Measurements from ENCODE around the gene LUC7L3. TPM values are rescaled to one million over a fixed set of nuclear protein-coding genes. Genes with fewer than 3 reads are reported as not detected.

LUC7L3 gene
- total RNA-seq, 1 donor from 2014 or later: 32.4 TPM

Small RNA genes within 50 kb of the gene (small RNA-seq; reads per million reads assigned to genes)
- gene AC005921.1 (not detected), gene MIR8059 (not detected), gene RF00019 (not detected)

Other genes starting within 250 kb of the LUC7L3 start
- 12.0 TPM for gene RSAD1, start 240.7 kb upstream of the LUC7L3 start, total RNA-seq
- under 0.01 TPM for gene MYCBPAP, start 211.2 kb upstream of the LUC7L3 start, total RNA-seq
- gene EPN3, start 186.9 kb upstream of the LUC7L3 start, total RNA-seq: not detected
- gene SPATA20, start 172.4 kb upstream of the LUC7L3 start, total RNA-seq: 27.7 TPM
- gene CACNA1G, start 158.9 kb upstream of the LUC7L3 start, total RNA-seq: 3.7 TPM
- 1.0 TPM for gene ABCC3, start 84.7 kb upstream of the LUC7L3 start, total RNA-seq
- gene ANKRD40, start 11.7 kb upstream of the LUC7L3 start, total RNA-seq: 28.7 TPM
- not detected for gene ANKRD40CL, start 47.9 kb downstream of the LUC7L3 start, total RNA-seq
- 0.52 TPM for gene WFIKKN2, start 116.0 kb downstream of the LUC7L3 start, total RNA-seq
- 27.1 TPM for gene TOB1, start 146.8 kb downstream of the LUC7L3 start, total RNA-seq

Measured in skeletal muscle tissue (tissue), 2 donors.